Nephron progenitor cell (in vitro differentiated cells): ENCODE measurements around the gene TUBB6.

Experiments
- DNase-seq: peaks from one replicate; pipeline ENCODE4 v3.0.0; 2021
- H3K27ac Mint-ChIP-seq: 2 replicates; pipeline ENCODE4 v1.8.0; 2021; ENCODE audit warnings: mild to moderate bottlenecking, moderate library complexity, mixed read lengths
- H3K27me3 Mint-ChIP-seq: 2 replicates; pipeline ENCODE4 v1.8.0; 2021; ENCODE audit warnings: mild to moderate bottlenecking, low read depth, mixed read lengths; ENCODE audit not compliant: poor library complexity
- H3K36me3 Mint-ChIP-seq: 2 replicates; pipeline ENCODE4 v1.8.0; 2021; ENCODE audit warnings: low read depth, mixed read lengths
- H3K4me1 Mint-ChIP-seq: 2 replicates; pipeline ENCODE4 v1.8.0; 2021; ENCODE audit warnings: mixed read lengths
- H3K4me3 Mint-ChIP-seq: 2 replicates; pipeline ENCODE4 v1.8.0; 2021; ENCODE audit warnings: mild to moderate bottlenecking, moderate library complexity, mixed read lengths
- H3K9me3 Mint-ChIP-seq: 2 replicates; pipeline ENCODE4 v1.8.0; 2021; ENCODE audit warnings: mild to moderate bottlenecking, moderate library complexity, mixed read lengths
- TF ChIP-seq, protein P1 (sequence below): fragments of 200-600 bp; sonication (generic); IDR thresholded peaks from 2 replicates; pipeline ENCODE4 v1.5.0; 2021; ENCODE audit warnings: antibody characterized with exemption

TUBB6 gene

GRCh38 chr18:12321333-12321732 lies 13.3 kb downstream of the TUBB6 start:
- peak; percentile 35 for DNase-seq
- Mint-ChIP-seq H3K4me1 (peaks cover 15% of the 10 kb centered on the region), H3K36me3 (peaks cover 55% of the 10 kb centered on the region), H3K9me3 (no peaks in the 10 kb centered on the region), H3K4me3 (no peak overlapping the region), H3K27me3 (no peaks in the 10 kb centered on the region), H3K27ac (no peak overlapping the region)
- TF ChIP-seq, protein P1, sequence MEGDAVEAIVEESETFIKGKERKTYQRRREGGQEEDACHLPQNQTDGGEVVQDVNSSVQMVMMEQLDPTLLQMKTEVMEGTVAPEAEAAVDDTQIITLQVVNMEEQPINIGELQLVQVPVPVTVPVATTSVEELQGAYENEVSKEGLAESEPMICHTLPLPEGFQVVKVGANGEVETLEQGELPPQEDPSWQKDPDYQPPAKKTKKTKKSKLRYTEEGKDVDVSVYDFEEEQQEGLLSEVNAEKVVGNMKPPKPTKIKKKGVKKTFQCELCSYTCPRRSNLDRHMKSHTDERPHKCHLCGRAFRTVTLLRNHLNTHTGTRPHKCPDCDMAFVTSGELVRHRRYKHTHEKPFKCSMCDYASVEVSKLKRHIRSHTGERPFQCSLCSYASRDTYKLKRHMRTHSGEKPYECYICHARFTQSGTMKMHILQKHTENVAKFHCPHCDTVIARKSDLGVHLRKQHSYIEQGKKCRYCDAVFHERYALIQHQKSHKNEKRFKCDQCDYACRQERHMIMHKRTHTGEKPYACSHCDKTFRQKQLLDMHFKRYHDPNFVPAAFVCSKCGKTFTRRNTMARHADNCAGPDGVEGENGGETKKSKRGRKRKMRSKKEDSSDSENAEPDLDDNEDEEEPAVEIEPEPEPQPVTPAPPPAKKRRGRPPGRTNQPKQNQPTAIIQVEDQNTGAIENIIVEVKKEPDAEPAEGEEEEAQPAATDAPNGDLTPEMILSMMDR: no peak

DNA sequence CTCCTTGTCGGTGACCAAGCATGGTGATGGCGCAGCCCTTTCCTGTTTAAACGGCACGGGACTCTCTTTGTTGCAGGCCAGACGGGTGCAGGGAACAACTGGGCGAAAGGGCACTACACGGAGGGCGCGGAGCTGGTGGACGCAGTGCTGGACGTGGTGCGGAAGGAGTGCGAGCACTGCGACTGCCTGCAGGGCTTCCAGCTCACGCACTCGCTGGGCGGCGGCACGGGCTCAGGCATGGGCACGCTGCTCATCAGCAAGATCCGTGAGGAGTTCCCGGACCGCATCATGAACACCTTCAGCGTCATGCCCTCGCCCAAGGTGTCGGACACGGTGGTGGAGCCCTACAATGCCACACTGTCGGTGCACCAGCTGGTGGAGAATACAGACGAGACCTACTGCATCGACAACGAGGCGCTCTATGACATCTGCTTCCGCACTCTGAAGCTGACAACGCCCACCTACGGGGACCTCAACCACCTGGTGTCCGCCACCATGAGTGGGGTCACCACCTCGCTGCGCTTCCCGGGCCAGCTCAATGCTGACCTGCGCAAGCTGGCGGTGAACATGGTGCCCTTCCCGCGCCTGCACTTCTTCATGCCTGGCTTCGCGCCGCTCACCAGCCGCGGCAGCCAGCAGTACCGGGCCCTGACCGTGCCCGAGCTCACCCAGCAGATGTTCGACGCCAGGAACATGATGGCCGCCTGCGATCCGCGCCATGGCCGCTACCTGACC lies 17.1 kb downstream of the TUBB6 start:
- TF ChIP-seq, protein P1: no peak
- Mint-ChIP-seq H3K27me3 (no peaks in the 10 kb centered on the region), H3K4me1 (peaks cover 15% of the 10 kb centered on the region), H3K4me3 (no peak overlapping the region), H3K9me3 (no peaks in the 10 kb centered on the region), H3K36me3 (peaks cover 88% of the 10 kb centered on the region), H3K27ac (no peak overlapping the region)
- DNase-seq: no peak

- Mint-ChIP-seq H3K4me1 (peaks cover 10% of the 10 kb centered on the region), H3K4me3 (no peak overlapping the region), H3K9me3 (no peaks in the 10 kb centered on the region), H3K27me3 (no peaks in the 10 kb centered on the region), H3K27ac (no peak overlapping the region), H3K36me3 (peaks cover 82% of the 10 kb centered on the region)
- TF ChIP-seq, protein P1: no peak
- DNase-seq: no peak
Measured at GRCh38 chr18:12325726-12326245, 17.7 kb downstream of the TUBB6 start.

DNA sequence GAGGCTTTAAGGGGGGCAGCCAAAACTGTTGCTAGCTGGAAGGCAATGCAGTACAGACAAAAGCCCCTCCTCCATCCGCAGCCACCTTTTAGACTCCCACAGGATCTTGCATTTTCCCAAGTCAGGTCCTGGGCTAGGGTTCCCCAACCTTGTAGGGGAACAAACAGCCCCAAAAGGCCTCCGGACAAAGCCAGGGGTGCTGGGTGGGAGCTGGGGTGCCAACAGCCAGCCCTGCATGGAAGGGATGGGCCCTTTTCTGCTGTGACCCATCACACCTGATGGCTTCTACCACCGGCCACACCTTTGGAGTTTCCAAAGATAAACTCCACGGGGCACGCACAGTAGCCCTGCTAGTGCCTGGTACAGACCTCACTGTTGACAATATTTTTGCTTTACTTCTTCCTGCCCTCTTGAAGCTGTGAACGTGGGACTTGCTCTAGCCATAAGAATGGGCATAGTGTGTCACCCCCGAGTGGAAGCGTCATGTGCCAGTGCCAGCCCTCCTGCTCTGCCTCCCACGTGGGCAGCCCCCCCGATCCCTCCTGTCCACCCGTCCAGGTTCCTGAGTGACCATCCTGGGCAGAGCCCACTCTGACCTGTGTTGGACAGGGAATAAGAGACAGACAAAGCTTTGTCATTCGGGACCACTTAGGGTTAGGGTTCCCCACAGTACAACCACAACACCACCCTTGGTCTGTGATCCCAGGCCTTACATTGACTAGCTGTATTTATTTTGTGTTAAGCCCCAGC lies 18.8 kb downstream of the TUBB6 start:
- TF ChIP-seq, protein P1: no peak
- Mint-ChIP-seq H3K4me1 (no peaks in the 10 kb centered on the region), H3K9me3 (no peaks in the 10 kb centered on the region), H3K27me3 (no peaks in the 10 kb centered on the region), H3K36me3 (peaks cover 77% of the 10 kb centered on the region), H3K4me3 (no peak overlapping the region), H3K27ac (no peak overlapping the region)
- DNase-seq: no peak

DNA sequence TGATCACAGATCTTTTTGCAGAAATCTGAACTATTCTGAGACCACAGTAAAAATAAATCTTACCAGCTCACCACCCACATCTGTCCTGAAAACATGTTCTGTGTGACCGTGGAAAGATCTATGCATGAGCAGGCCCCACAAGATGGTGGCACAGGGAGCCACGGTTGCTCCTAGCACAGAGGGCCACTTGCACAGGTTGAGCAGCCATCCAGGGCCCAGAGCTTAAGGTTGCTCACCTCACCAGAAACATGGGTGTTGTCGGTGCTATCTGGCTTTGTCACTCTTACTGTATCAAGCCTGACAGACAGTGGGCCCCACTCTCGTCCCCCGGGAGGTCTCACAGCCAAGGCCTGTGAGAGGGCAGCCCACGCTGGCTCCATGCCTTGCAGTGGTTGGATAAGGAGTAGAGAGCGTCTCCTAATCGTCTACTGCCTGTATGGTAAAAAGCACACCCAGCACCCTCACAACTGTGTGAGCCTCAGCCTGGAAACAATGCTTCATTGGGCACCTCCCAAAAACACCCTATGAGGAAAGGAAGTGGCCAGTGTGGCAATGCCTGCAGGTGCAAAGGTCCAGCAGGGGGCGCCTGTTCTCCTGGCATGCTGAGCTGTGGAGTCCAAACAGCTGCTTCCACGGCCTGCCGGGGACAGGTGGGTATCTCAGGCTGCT lies 19.6 kb downstream of the TUBB6 start:
- TF ChIP-seq, protein P1: peak; percentile 78
- Mint-ChIP-seq H3K9me3 (no peaks in the 10 kb centered on the region), H3K36me3 (peaks cover 75% of the 10 kb centered on the region), H3K4me3 (no peak overlapping the region), H3K4me1 (no peaks in the 10 kb centered on the region), H3K27me3 (no peaks in the 10 kb centered on the region), H3K27ac (no peak overlapping the region)
- peak; percentile 84 for DNase-seq
